ENCODE results near the gene PDZRN3.
A peak's percentile ranks its signal among the peaks of the same experiment; 100 is the strongest.

Gene PDZRN3

GRCh38 chr3:73622091-73622805 is 2.5 kb downstream of the PDZRN3 start:
- peak; percentile 82 for DNase-seq

GRCh38 chr3:73621388-73621787 is 3.4 kb downstream of the PDZRN3 start:
- DNase-seq: no peak

- DNase-seq: no peak
These were observed 6.3 kb downstream of the PDZRN3 start for GRCh38 chr3:73618461-73618860.

- no peak for DNase-seq
These were observed 8.7 kb downstream of the PDZRN3 start for GRCh38 chr3:73616056-73616455.

GRCh38 chr3:73614419-73614818 is 10.3 kb downstream of the PDZRN3 start:
- DNase-seq: peak; percentile 62

- DNase-seq: no peak
These were observed 13.6 kb downstream of the PDZRN3 start for GRCh38 chr3:73611176-73611575.

- no peak for DNase-seq
These were observed 14.2 kb downstream of the PDZRN3 start for GRCh38 chr3:73610493-73610892.

- DNase-seq: no peak
These were observed 15.1 kb downstream of the PDZRN3 start for GRCh38 chr3:73609655-73610054.

GRCh38 chr3:73609315-73609641 is 15.5 kb downstream of the PDZRN3 start:
- no peak for DNase-seq

GRCh38 chr3:73608456-73609314 is 16.1 kb downstream of the PDZRN3 start:
- no peak for DNase-seq

GRCh38 chr3:73605861-73606260 is 18.9 kb downstream of the PDZRN3 start:
- DNase-seq: no peak

- no peak for DNase-seq
These were observed 19.3 kb downstream of the PDZRN3 start for GRCh38 chr3:73605412-73605811.

GRCh38 chr3:73604451-73604850 is 20.3 kb downstream of the PDZRN3 start:
- no peak for DNase-seq

GRCh38 chr3:73603762-73604171 is 21.0 kb downstream of the PDZRN3 start:
- DNase-seq: no peak

- DNase-seq: peak; percentile 67
These were observed 22.6 kb downstream of the PDZRN3 start for GRCh38 chr3:73602170-73602569.

GRCh38 chr3:73601481-73601880 is 23.3 kb downstream of the PDZRN3 start:
- DNase-seq: no peak

GRCh38 chr3:73601011-73601410 is 23.7 kb downstream of the PDZRN3 start:
- DNase-seq: peak; percentile 56

GRCh38 chr3:73600293-73600938 is 24.3 kb downstream of the PDZRN3 start:
- peak; percentile 80 for DNase-seq

- DNase-seq: no peak
These were observed 25.1 kb downstream of the PDZRN3 start for GRCh38 chr3:73599605-73600004.

- DNase-seq: no peak
These were observed 27.3 kb downstream of the PDZRN3 start for GRCh38 chr3:73597476-73597875.

- DNase-seq: no peak
These were observed 32.3 kb downstream of the PDZRN3 start for GRCh38 chr3:73592154-73593144.

GRCh38 chr3:73591286-73591800 is 33.4 kb downstream of the PDZRN3 start:
- DNase-seq: no peak

Data from femur (tissue), 1 donor.